Dedifferentiated amniotic fluid mesenchymal stem cell (primary cell): ENCODE data around the gene BLOC1S6.
A peak's percentile ranks its signal among the peaks of the same experiment; 100 is the strongest.

Experiments used
- DNase-seq: peaks from one replicate; pipeline ENCODE4 v3.0.0-alpha.2; 2016; ENCODE audit errors: extremely low spot score

Gene BLOC1S6, protein sequence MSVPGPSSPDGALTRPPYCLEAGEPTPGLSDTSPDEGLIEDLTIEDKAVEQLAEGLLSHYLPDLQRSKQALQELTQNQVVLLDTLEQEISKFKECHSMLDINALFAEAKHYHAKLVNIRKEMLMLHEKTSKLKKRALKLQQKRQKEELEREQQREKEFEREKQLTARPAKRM

DNA sequence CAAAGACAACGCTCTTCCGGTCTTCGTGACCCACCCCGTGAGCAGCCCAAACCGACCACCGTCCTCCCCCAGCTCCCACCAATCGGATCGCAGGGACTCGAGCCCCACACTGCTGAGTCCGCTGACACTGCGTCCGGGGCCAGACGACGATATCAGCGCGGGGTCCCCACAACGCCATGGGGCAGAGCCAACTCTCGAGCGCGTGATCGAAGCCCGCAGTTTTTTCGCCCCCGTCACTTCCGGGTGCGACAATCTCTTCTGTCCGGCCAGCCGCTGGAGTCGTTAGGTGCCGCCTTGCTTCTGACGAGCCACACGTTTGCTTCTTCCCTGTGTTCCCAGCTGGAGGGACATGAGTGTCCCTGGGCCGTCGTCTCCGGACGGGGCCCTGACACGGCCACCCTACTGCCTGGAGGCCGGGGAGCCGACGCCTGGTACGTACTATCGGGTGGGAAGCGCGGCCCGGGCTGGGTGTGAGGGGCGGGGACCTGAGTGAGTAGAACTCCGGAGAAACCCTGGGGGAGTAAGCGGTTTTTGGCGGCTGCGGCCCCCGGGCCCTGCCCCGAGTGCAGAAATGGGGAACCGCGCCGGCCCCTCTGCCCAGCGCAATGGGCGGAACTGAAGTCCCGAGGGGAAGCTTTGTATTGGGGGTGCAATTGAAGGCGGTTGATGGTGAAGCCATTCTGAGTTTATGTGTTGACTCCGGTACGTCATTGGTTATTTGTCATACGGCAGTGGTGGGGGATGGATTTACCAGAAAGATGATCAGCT is at the start of gene BLOC1S6:
TSS of gene BLOC1S6 (plus strand) at position 285 of the 768 bp plus-strand sequence. CDS start at position 350, 65 bp downstream.
- peak; percentile 90 for DNase-seq

DNA sequence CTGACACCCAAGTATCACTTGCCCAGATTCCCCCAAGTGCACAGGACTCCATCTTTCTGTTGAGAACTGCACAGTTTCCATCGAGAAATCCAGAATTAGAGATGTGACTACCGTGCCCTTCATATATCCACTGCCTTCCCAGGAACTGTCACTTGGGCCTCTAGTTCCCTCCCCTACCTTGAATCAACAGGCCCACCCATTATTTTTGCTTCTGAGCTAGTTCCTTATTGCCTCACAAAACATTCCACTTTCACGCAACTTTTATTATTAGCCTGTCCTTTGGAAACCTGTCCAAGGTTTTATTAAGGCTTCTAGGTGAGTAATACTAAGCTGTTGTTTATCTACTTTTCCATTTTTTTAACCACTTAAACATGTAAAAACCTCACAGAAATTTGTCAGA is 47.5 kb upstream of the BLOC1S6 start:
- no peak for DNase-seq

DNA sequence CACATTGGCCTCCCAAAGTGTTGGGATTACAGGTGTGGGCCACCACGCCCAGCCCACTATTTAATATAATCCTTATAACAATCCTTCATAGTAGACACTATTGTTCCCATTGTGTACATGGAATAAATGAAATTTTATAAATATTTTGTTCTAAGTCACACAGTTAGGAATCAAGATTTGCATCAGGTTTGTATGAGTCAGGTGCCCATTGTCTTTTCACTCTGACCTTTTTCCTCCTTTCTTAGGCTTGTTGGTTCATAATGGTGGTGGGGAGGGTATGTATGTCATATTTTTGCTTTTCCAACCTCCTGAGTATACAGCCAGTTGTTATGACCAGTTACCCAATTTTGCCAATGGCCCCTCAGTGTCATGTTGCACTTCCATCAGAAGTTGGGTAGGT is 46.6 kb upstream of the BLOC1S6 start:
- DNase-seq = no peak

DNA sequence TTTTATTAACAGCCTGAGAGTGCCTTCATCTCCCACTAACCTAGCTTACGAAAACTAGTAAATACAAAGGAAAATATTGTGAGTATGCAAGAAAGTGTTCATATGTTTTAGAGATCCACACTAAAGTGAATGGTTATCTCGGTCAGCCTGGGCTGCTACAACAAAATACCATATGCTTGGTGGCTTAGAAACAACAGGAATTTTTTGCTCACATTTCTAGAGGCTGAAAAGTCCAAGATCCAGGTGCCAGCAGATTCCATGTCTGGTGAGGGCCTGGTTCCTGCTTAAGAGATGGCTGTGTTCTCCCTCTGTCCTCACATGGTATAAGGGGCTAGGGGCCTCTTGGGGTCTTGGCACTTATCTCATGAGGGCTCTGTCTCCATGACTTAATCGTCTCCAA is 44.1 kb upstream of the BLOC1S6 start:
- no peak for DNase-seq

DNA sequence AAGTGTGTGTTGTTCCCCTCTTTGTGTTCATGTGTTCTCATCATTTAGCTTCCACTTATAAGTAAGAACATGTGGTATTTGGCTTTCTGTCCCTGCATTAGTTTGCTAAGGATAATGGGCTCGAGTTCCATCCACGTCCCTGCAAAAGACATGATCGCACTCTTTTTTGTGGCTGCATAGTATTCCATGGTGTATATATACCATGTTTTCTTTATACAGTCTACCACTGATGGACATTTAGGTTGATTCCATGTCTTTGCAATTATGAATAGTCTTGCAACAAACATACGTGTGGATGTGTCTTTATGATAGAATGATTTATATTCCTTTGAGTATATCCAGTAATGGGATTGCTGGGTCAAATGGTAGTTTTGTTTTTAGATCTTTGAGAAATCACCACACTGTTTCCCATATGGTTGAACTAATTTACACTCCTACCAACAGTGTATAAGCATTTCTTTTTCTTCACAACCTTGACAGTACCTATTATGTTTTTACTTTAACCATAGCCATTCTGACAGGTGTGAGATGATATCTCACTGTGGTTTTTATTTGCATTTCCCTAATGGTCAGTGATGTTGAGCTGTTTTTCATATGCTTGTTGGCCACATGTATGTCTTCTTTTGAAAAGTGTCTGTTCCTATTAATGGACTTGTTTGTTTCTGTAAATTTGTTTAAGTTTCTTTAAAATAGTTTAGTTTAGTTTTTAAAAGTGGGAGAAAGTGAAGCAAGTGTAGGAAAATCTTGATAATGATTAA is 42.7 kb upstream of the BLOC1S6 start:
- no peak for DNase-seq

DNA sequence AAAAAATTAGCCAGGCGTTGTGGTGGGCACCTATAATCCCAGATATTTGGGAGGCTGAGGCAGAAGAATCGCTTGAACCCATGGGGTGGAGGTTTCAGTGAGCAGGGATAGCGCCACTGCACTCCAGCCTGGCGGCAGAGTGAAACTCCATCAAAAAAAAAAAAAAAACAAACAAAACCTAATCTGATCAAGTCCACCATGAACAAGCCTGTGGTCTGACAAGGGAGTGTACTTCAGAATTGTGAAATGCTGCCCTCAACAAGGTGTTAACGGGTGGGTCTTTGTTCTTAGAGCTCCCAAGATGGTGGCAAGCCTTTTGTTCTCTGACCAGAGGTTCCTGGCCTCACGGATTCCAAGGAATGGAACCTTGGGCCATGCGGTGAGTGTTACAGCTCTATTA is 40.4 kb upstream of the BLOC1S6 start:
- no peak for DNase-seq

DNA sequence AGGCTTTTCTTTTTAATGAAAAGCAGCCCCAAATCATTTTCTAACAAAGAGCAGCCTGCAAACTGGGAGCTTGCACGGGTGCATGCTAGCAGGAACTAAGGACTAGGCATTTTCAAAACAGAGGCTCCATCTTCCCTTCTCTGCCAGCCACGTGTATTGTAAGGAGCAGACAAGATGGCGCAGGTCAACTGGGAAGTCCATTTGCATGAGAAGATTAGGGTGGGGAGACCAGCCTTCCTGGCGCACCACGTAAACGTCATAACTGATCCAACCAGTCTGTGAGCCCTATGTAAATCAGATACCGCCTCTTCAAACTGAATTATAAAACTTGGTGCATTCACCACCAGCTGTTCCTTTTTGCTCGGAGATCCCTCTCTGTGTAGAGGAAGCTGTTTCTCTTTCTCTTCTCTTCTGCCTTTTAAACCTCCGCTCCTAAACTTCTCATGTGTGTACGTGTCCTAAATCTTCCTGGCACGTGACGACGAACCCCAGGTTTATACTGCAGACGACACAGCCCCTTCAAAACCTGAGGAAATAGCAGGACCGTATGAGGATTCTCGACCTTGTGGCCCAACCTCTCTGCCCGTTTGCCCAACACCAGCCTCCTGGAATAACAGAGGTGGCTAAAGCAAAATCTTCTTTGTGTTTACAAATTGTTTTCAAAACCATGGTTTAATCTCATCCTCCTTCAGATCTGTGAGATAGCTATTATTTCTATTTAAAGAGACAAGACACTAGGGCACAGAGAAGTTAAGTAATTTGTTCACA is 38.2 kb upstream of the BLOC1S6 start:
- no peak for DNase-seq

DNA sequence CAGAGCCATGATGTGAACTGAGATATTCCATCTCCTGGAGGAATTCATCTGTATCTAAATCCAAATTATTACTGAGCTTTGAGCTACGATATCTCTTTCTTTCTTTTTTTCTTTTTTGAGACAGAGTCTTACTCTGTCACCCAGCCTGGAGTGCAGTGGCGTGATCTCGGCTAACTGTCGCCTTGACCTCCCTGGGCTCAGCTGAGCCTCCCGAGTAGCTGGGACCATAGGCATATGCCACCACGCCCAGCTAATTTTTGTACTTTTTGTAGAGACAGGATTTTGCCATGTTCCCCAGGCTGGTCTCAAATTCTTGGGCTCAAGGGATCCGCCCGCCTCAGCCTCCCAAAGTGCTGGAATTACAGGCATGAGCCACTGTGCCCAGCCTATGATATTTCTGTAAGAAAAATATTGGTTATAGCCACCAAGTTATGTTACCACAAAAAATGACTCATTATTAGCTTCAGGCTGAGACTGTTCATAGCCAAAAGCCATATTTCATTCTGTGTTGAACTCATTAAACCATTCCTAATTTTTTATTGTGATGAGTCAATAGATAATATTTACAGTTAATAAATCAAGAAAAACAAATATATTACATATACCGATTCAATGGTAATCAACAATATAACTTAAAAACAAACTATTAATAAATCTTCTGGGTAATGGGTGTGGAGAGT is 37.5 kb upstream of the BLOC1S6 start:
- no peak for DNase-seq

DNA sequence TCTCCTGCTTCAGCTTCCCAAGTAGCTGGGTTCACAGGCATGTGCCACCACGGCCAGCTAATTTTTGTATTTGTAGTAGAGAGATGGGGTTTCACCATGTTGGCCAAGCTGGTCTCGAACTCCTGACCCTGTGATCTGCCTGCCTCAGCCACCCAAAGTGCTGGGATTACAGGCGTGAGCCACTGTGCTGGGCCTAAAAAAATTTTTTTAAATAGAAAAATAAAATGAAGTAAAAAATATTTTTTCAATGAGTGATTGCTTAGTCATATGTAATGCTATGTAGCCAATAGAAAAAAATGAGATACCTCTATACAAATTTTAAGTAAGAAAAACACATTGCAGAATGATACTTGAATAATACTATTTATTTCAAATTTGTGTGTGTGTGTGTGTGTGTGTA is 36.7 kb upstream of the BLOC1S6 start:
- DNase-seq = peak; percentile 43

DNA sequence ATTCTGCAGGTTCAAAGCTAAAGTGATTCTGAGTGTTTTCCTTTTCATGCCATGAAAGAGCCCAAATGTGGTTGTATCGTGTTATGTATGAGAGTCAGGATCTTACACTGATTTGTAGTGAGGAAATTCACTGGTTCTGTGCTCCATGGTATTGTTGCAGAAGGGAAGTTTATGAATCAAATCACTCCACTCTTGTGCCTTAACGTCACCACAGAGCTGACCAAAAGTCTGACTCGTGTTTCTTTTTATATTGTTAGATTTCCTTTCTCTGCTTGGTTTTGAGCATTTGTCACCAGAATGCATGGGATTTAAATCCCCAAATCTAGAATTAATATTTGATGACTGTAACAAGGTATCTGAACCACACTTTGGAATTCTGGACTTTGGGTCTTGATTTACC is 35.5 kb upstream of the BLOC1S6 start:
- no peak for DNase-seq

DNA sequence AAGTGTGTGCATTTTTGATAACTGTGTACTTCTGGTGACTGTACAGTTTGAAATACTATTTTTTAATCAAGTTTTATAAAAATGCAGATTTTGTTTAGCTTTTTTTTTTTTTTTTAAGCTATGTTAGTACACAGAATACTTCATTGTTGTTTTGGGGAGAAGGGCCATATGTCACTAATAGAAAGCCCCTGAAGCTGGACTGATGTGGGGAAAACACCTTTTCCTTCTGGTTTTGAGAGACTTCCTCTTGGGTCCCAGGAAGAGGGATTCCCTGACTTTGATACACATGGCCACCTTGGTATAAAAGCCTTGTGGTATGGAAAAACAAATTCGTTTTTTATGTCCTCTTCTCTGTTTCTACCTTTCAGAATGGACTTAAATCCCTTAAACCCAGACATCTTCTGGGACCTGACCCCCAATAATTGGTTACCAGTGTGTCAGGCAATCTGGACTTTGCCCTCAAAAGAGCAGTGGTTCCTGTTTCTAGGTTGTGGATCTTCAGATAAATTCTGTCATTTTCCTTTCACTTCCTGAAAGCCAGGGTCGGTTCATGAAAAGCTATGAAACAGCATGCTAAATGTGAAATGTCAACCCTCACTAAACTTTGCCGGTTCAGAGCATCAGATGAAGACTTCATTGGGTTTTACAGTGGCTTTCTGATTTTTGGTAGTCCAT is 31.1 kb upstream of the BLOC1S6 start:
- DNase-seq = no peak

DNA sequence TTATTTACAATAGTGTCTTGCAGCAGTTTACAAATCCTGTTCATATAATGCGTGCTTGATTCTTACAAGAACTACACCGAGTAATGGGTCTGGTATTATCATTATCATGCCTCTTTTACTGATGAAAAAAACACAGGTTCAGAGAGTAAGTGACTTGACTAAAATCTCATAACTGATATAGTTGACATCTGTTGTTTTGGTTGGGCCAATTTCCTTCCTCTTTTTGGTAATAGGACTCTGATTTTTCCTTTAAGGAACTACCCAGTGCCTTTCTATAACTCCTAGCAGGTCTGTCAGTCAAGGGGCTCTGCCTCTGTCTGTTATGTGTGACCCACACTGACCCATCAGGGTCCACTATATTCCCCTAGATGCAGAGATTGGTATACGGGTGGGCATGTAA is 14.6 kb upstream of the BLOC1S6 start:
- DNase-seq = no peak

DNA sequence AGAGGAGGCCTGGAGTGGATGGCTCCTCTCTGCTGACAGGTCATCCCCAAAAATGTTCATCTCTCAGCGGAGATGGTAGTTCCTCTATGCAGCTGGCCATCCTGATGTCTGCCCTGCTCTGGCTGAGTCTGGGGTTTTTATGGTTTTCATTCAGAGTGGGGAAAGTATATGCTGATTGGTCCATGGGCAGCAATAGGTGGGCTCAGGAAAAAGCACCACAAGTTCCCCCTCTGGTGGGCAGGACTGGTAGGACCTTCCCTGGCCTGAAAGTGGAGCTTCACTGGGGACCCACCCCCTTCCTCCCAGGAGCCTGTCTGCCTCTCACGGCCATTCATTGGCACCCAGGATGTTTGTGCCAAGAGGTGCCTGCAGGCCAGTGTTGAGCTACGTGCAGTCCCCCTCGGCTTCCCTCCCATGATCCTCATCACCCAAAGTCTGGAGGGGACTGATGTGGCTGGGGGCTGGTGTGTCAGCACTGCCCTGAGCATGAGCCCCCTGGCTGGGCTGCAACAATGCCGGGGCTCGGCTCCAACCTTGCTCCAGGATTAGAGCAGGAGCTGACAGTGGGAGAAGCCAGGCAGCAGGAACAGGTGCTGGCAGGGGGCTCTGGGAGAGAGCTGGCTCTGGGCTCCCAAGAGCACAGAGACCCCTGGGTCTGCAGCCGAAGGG is 13.1 kb upstream of the BLOC1S6 start:
- DNase-seq = no peak

DNA sequence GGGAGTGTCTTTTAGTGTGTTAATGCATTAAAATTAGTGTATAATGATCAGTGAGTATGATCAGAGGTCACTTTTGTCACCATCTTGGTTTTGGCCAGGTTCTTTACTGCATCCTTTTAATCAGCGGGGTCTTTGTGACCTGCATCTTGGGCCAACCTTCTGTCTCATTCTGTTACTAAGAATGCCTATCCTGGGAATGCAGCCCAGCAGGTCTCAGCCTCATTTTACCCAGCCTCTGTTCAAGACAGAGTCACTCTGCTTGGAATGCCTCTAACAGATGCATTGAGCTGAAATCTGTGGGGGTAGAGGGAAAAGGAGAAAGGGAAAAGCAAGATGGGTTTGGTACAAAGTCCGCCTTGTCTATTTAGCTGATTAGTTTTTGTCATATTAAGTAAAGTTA is 5.3 kb upstream of the BLOC1S6 start:
- DNase-seq = no peak

DNA sequence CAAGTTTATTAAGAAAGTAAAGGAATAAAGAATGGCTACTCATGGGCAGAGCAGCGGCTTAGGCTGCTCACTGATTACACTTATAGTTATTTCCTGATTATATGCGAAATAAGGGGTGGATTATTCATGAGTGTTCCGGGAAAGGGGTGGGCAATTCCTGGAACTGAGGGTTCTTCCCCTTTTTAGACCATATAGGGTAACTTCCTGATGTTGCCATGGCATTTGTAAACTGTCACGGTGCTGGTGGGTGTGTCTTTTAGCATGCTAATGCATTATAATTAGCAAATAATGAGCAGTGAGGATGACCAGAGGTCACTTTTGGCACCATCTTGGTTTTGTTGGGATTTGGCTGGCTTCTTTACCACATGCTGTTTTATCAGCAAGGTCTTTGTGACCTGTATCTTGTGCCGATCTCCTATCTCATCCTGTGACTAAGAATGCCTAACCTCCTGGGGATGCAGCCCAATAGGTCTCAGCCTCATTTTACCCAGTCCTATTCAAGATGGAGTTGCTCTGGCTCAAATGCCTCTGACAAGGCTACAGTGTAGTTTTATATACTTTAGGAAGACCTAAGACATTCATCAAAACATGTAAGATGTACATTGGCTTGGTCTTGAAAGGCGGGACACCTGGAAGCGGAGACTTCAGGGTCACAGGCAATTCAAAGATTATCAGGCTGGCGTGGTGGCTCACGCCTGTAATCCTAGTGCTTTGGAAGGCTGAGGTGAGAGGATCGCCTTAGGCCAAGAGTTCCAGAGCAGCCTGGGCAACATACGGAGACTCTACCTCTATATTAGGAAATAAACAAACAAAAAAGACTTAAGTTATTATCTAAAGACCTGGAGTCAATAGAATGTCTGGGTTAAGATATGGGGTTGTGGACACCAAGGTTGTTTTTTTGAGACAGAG is 3.2 kb upstream of the BLOC1S6 start:
- no peak for DNase-seq

DNA sequence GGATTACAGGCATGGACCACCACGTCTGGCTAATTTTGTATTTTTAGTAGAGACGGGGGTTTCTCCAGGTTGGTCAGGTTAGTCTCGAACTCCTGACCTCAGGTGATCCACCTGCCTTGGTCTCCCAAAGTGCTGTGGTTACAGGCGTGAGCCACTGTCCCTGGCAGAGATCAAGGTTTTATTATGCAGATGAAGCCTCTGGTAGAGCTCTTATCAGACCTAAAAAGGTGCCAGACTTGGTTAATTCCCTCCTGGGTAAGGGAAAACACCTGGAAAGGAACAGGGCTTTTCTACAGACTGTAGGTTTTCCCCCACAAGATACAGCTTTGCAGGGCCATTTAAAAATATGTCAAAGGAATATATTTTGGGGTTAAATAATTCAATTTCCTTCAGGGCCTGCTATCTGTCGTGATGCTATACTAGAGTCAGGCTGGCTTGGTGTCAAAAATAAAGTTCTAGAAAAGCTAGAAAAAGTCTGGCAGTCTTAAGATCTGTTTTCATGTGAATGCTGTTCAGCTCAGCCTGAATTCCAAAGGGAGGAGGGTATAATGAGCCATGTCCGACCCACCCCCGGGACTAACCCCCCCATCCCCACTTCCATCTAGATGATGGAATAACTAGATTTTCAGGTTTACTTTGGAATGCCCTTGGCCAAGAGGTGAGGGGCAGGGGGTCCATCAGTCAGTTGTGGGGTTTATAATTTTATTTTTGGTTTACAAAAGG is 1.9 kb upstream of the BLOC1S6 start:
- DNase-seq = no peak

DNA sequence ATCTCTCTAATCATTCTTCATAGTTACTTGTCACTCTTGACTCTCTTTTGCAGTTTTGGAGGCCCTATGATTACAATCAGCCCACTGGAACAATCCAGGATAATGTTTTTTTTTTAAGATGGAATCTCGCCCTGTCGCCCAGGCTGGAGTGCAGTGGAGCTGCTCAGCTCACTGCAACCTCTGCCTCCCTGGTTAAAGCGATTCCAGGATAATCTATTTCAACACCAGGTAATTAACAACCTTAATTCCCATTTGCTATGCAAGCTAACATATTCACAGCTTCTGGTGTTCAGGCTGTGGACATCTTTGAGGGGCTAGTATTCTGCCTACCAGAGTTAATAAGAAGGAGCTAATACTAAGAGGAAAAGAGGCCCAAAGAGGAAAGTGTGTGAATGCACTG is 1.1 kb upstream of the BLOC1S6 start:
- DNase-seq = no peak

DNA sequence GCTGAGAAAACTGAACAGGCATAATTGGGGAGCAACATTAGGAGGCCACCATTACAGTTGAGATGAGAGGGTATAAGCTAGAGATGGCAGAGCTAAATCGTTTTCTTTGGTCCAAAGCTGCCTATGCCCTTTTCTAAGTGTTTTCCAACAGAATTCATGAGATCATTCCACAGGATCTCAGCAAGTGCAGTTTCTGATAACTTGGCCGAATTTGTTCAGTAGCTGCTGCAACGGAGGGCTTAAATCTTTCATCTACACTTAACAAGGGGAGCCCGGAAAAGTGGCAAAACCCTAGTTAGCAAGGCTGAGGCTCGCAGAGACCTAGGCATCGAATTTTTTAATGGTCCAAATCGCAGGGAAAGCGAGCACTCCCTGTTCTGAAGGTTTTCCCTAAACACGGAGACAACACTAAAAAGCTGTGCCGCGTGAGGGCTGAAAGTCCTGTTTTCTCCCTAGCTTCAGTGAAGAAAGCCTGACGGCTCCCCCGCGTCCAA is 531 bp upstream of the BLOC1S6 start:
- DNase-seq = no peak

DNA sequence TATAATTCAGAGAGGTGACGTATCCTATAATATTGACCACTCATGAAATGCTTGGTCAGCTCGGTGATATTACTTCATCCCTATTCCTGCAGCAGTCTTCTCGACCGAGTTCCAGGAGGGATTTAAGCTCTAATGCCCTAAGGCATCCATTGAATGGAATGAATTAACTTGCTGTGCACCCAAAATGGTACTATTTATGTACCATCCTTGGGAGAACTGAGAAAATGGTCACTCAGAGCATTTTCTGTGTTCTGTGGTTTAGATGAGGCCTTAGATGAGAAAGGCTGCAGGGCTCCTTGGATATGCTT is 638 bp downstream of the BLOC1S6 start:
- no peak for DNase-seq
